Sigmoid colon (tissue), 7 donors: ENCODE results near the gene LRRC49. TPM values are rescaled to one million over a fixed set of nuclear protein-coding genes. Genes with fewer than 3 reads are reported as not detected.

ENCODE experiments used
- DNase-seq: peaks from one replicate; pipeline ENCODE4 v3.0.0-alpha.2; 2019
- H3K27ac ChIP-seq, 4 donors: fragments of 200-600 bp; sonication (generic); one replicate each; pipeline ENCODE4 v1.5.1; 2016 to 2019; ENCODE audit warnings: mild to moderate bottlenecking in 1 of 4
- H3K27me3 ChIP-seq, 3 donors: fragments of 200-600 bp; sonication (generic); one replicate each; pipeline ENCODE4 v1.5.1; 2019; ENCODE audit warnings: mild to moderate bottlenecking in 1 of 3
- H3K36me3 ChIP-seq, 4 donors: fragments of 200-600 bp; sonication (generic); one replicate each; pipeline ENCODE4 v1.5.1; 2016 to 2019
- H3K4me1 ChIP-seq, 4 donors: fragments of 200-600 bp; sonication (generic); one replicate each; pipeline ENCODE4 v1.5.1; 2017 to 2019
- H3K4me3 ChIP-seq, 4 donors: fragments of 200-600 bp; sonication (generic); one replicate each; pipeline ENCODE4 v1.5.1; 2017 to 2019; ENCODE audit warnings: mild to moderate bottlenecking in 2 of 4, moderate library complexity in 1 of 4
- H3K9me3 ChIP-seq, 4 donors: fragments of 200-600 bp in 3 of 4; sonication (generic) in 3 of 4; one replicate each; pipeline versions ENCODE4 v1.5.1 to v1.6.1; 2013 to 2019
- EP300 ChIP-seq, 4 donors: sonication (generic); formaldehyde crosslinking; IDR thresholded peaks; one replicate each; pipeline ENCODE4 v1.6.1; 2017; ENCODE audit warnings: antibody characterized with exemption in 4 of 4
- POLR2A ChIP-seq, 2 donors: fragments of 450-650 bp; IDR thresholded peaks; one replicate each; pipeline ENCODE4 v1.6.1; 2016; ENCODE audit warnings: antibody characterized with exemption in 2 of 2, mild to moderate bottlenecking in 2 of 2, moderate library complexity in 2 of 2
- POLR2AphosphoS5 ChIP-seq, 4 donors: sonication (generic); formaldehyde crosslinking; IDR thresholded peaks; one replicate each; pipeline ENCODE4 v1.6.1; 2017; ENCODE audit warnings: antibody characterized with exemption in 4 of 4
- WGBS, 2 donors: extraction: QIAGEN DNeasy Blood & Tissue Kit; methylation state at CpG; one replicate each; pipeline ENCODE4 v1.1.7; 2013; 5-methylcytosine and 5-hydroxymethylcytosine counted together
- intact Hi-C: fragments of 100-400 bp; cut with DNase I; formaldehyde crosslinking; loops from one replicate; pipeline ENCODE4 v1.15.1; 2023
- polyA plus RNA-seq, 3 donors: library from polyadenylated mRNA; stranded (reverse); fragments of 200-250 nt; gene quantifications; one replicate each; pipeline ENCODE4 v1.2.3, GENCODE V29; 2013
- total RNA-seq, 4 donors: library from RNA; depleted of rRNA; stranded (reverse); fragments of >200 nt; gene quantifications; one replicate each; pipeline ENCODE4 v1.1.0, GENCODE V29; 2016
- TF ChIP-seq, protein P1 (sequence below), 4 experiments: fragments of 450-650 bp in 3 of 4; fragments of 200-600 bp in 1 of 4; IDR thresholded peaks; one replicate each; pipeline ENCODE4 v1.5.1; 2016 to 2019; ENCODE audit warnings: antibody characterized with exemption in 4 of 4, mild to moderate bottlenecking in 3 of 4, moderate library complexity in 2 of 4
- donor health status: healthy with polysubstance abuse.
- donor health status: Bipolar disorder and iron deficiency.
- donor health status: healthy.

LRRC49 gene
- total and polyA plus RNA-seq, 7 donors = 1.6 to 20.2 (median 10.3) TPM

DNA sequence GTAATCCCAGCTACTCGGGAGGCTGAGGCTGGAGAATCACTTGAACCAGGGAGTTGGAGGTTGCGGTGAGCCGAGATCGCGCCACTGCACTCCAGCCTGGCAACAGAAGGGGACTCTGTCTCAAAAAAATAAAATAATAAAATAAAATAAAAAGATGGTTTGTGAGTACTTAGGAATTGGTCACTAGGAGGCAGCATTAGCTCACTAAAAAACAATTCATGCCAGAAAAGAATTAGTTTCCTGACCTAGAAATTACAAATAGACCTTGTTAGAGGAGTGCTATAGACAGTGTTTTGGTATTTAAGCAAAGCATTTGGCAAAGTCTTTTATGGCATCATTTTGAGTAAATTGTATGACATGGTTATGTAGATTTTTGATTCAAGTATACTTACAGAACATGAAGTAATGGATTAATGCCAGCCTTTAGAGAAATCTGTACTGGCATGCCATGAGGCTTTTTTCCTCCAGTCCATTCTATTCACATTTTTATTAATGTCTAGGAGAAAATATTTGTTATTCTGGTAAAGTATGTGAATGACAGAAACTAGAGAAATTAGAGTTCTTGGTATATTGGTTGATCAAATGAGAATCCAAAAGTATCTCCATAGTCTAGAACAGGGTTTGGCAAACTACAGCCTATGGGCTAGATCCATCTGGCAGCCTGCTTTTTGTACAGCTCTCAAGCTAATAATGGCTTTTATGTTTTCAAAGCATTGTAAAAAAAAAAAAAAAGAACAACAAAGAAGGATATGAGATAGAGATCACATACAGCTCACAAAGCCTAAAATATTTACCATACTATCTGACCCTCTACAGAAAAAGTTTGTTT, 81.6 kb downstream of the LRRC49 start:
- Histone ChIP-seq H3K36me3 (no peaks in the 10 kb centered on the region), H3K4me1 (no peaks in the 10 kb centered on the region), H3K4me3 (no peak overlapping the region), H3K27ac (no peak overlapping the region), H3K9me3 (no peaks in the 10 kb centered on the region), H3K27me3 (no peaks in the 10 kb centered on the region)
- TF ChIP-seq EP300 (IDR thresholded peaks at IDR 0.05) (no peak), POLR2A (IDR thresholded peaks at IDR 0.05) (no peak)
- TF ChIP-seq, protein P1, sequence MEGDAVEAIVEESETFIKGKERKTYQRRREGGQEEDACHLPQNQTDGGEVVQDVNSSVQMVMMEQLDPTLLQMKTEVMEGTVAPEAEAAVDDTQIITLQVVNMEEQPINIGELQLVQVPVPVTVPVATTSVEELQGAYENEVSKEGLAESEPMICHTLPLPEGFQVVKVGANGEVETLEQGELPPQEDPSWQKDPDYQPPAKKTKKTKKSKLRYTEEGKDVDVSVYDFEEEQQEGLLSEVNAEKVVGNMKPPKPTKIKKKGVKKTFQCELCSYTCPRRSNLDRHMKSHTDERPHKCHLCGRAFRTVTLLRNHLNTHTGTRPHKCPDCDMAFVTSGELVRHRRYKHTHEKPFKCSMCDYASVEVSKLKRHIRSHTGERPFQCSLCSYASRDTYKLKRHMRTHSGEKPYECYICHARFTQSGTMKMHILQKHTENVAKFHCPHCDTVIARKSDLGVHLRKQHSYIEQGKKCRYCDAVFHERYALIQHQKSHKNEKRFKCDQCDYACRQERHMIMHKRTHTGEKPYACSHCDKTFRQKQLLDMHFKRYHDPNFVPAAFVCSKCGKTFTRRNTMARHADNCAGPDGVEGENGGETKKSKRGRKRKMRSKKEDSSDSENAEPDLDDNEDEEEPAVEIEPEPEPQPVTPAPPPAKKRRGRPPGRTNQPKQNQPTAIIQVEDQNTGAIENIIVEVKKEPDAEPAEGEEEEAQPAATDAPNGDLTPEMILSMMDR (IDR thresholded peaks at IDR 0.05) = no peak
- 44 to 76% methylated on average over 5 of the region's 5 CpGs for WGBS, 2 donors
- intact Hi-C loops = no loop called here
- DNase-seq = no peak

DNA sequence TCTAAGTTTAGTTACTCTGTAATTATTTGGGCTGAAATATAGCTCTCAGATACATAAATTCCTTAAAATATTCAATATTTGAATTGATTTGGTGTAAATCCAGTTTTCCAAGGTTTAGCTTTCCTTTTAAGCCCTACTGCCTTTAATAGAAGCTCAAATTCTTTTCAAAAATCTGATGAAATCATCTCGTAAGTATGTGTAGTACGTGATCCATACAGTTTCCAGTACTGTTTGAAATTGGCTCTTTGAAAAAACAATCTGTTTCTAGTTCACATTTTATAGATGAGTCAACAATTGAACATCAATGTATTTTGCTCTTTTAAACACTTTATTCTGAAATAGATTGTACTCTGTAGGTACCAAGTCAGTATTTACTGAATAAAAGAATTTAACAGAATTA, 84.2 kb downstream of the LRRC49 start:
- Histone ChIP-seq H3K27me3 (no peaks in the 10 kb centered on the region), H3K4me3 (no peak overlapping the region), H3K9me3 (no peaks in the 10 kb centered on the region), H3K36me3 (no peaks in the 10 kb centered on the region), H3K27ac (no peak overlapping the region), H3K4me1 (no peaks in the 10 kb centered on the region)
- 90 to 98% methylated on average over 2 of the region's 2 CpGs for WGBS, 2 donors
- DNase-seq = no peak
- TF ChIP-seq, protein P1 (IDR thresholded peaks at IDR 0.05) = no peak
- TF ChIP-seq EP300 (IDR thresholded peaks at IDR 0.05) (no peak), POLR2A (IDR thresholded peaks at IDR 0.05) (no peak), POLR2AphosphoS5 (IDR thresholded peaks at IDR 0.05) (no peak)
- intact Hi-C loops = no loop called here

DNA sequence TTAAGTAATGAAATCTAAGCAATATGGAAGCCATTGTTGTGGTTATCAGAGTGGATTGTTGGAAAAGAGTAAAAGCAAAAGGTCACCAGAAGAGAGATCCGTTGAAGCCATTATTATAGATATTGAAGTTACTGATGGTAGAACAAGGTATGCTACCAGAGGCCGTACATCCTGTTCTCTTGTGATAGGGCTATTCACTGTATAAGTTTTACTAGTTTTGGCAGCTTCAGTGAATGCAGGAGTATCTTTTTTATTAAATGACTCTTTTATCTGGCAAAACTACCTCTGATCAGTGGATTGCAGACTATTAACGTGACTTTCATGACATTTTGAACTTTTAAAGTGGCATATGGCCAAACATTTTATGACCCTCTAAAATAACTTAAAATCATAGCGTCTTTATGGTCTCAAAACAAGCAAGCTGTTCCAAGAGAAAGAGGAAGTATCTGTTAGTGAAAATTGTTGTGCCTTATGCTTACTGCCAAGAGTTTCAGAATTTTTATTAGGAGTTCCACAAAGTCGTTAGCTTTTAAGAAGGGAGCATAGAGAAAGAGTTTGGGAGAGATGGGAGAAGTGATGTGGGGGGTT, 102.9 kb downstream of the LRRC49 start:
- Histone ChIP-seq H3K27ac (no peak overlapping the region), H3K36me3 (peaks cover 0 to 21% (median 2%) of the 10 kb centered on the region in 4 donors), H3K4me3 (no peak overlapping the region), H3K9me3 (peaks cover 0 to 2% (median 0%) of the 10 kb centered on the region in 4 donors), H3K4me1 (peaks cover 0 to 5% (median 4%) of the 10 kb centered on the region in 4 donors), H3K27me3 (no peaks in the 10 kb centered on the region)
- DNase-seq = no peak
- TF ChIP-seq, protein P1 (IDR thresholded peaks at IDR 0.05) = no peak
- TF ChIP-seq POLR2AphosphoS5 (IDR thresholded peaks at IDR 0.05) = no peak
- TF ChIP-seq EP300 (IDR thresholded peaks at IDR 0.05) = no peak
- no peak for TF ChIP-seq POLR2A (IDR thresholded peaks at IDR 0.05)
- intact Hi-C loops = no loop called here
- 4 to 24% methylated on average over 5 of the region's 5 CpGs for WGBS, 2 donors

DNA sequence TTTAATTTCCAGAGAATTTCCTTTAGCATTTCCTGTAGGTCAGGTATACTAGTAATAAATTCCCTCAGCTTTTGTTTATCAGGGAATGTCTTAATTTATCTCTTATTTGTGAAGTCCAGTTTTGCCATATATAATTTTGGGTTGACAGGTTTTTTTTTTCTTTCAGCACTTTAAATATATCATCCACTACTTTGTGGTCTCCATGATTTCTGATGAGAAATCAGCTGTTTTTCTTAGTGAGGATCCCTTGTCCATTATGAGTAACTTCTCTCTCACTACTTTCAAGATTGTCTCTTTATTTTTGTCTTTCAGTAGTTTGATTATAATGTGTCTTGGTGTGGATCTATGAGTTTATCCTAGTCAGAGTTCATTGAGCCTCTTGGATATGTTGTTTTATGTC, 105.7 kb downstream of the LRRC49 start:
- Histone ChIP-seq H3K4me3 (no peak overlapping the region), H3K27ac (no peak overlapping the region), H3K4me1 (peaks cover 0 to 5% (median 4%) of the 10 kb centered on the region in 4 donors), H3K36me3 (peaks cover 0 to 5% (median 0%) of the 10 kb centered on the region in 4 donors), H3K27me3 (no peaks in the 10 kb centered on the region), H3K9me3 (no peaks in the 10 kb centered on the region)
- DNase-seq = no peak
- no peak for TF ChIP-seq EP300 (IDR thresholded peaks at IDR 0.05)
- TF ChIP-seq, protein P1 (IDR thresholded peaks at IDR 0.05) = no peak
- TF ChIP-seq POLR2AphosphoS5 (IDR thresholded peaks at IDR 0.05) = no peak
- TF ChIP-seq POLR2A (IDR thresholded peaks at IDR 0.05) = no peak
- intact Hi-C loops = no loop called here
